ENCODE data around the gene TRIM37.
"Not testable (repeated sequence)": the region's sequence is repeated elsewhere in the genome, so short reads cannot be mapped to it uniquely, and the experiment has no call there.

The TRIM37 gene

GRCh38 chr17:58985971-58986370 is 120.7 kb downstream of the TRIM37 start:
- DNase-seq: no peak

- no peak for DNase-seq
Observed at GRCh38 chr17:58985367-58985766, 121.3 kb downstream of the TRIM37 start.

GRCh38 chr17:58982626-58983025 is 124.1 kb downstream of the TRIM37 start:
- no peak for DNase-seq

GRCh38 chr17:58980706-58981481 is 125.8 kb downstream of the TRIM37 start:
- DNase-seq: no peak

GRCh38 chr17:58976541-58976940 is 130.1 kb downstream of the TRIM37 start:
- no peak for DNase-seq

- DNase-seq: no peak
Observed at GRCh38 chr17:58974354-58974753, 132.3 kb downstream of the TRIM37 start.

- no peak for DNase-seq
Observed at GRCh38 chr17:58970609-58971450, 135.8 kb downstream of the TRIM37 start.

GRCh38 chr17:58969612-58970011 is 137.1 kb downstream of the TRIM37 start:
- no peak for DNase-seq

GRCh38 chr17:58969156-58969555 is 137.5 kb downstream of the TRIM37 start:
- no peak for DNase-seq

GRCh38 chr17:58968426-58969061 is 138.1 kb downstream of the TRIM37 start:
- DNase-seq: no peak

GRCh38 chr17:58966208-58966607 is 140.5 kb downstream of the TRIM37 start:
- DNase-seq: no peak

- DNase-seq: no peak
Observed at GRCh38 chr17:58965221-58965620, 141.5 kb downstream of the TRIM37 start.

GRCh38 chr17:58960068-58960467 is 146.6 kb downstream of the TRIM37 start:
- no peak for DNase-seq

GRCh38 chr17:58957725-58958073 is 149.0 kb downstream of the TRIM37 start:
- DNase-seq: not testable (repeated sequence)

- DNase-seq: no peak
Observed at GRCh38 chr17:58956997-58957724, 149.5 kb downstream of the TRIM37 start.

- DNase-seq: not testable (repeated sequence)
Observed at GRCh38 chr17:58954358-58954757, 152.3 kb downstream of the TRIM37 start.

- no peak for DNase-seq
Observed at GRCh38 chr17:58947824-58948223, 158.9 kb downstream of the TRIM37 start.

GRCh38 chr17:58947411-58947810 is 159.3 kb downstream of the TRIM37 start:
- no peak for DNase-seq

- DNase-seq: no peak
Observed at GRCh38 chr17:58944166-58944565, 162.5 kb downstream of the TRIM37 start.

GRCh38 chr17:58936295-58936694 is 170.4 kb downstream of the TRIM37 start:
- no peak for DNase-seq

- DNase-seq: no peak
Observed at GRCh38 chr17:58932956-58933355, 173.7 kb downstream of the TRIM37 start.

Measured in activated effector memory CD4-positive, alpha-beta T cell treated with anti-CD3 and anti-CD28 coated beads, Interleukin-2, amount 50 U/mL, for 16 hours (primary cell).